Peyer's patch (tissue), 4 donors: ENCODE measurements around the gene CD226.

Experiments
- CTCF ChIP-seq, 6 experiments: fragments of 450-650 bp in 4 of 6; fragments of 200-600 bp in 2 of 6; sonication (generic) in 1 of 6; IDR thresholded peaks; one replicate each; pipeline ENCODE4 v1.5.1; 2017 to 2019; ENCODE audit warnings: antibody characterized with exemption in 6 of 6, mild to moderate bottlenecking in 3 of 6, moderate library complexity in 1 of 6
- POLR2A ChIP-seq, 2 donors: fragments of 450-650 bp; IDR thresholded peaks; one replicate each; pipeline ENCODE4 v1.5.1; 2017; ENCODE audit warnings: antibody characterized with exemption in 2 of 2, mild to moderate bottlenecking in 2 of 2, moderate library complexity in 2 of 2

GRCh38 chr18:69830189-69830588, 117.5 kb downstream of the CD226 start:
- TF ChIP-seq POLR2A (IDR thresholded peaks at IDR 0.05), result no peak
- TF ChIP-seq CTCF (IDR thresholded peaks at IDR 0.05), result no peak
